ENCODE measurements around the gene AKAP7.

The AKAP7 gene

DNA sequence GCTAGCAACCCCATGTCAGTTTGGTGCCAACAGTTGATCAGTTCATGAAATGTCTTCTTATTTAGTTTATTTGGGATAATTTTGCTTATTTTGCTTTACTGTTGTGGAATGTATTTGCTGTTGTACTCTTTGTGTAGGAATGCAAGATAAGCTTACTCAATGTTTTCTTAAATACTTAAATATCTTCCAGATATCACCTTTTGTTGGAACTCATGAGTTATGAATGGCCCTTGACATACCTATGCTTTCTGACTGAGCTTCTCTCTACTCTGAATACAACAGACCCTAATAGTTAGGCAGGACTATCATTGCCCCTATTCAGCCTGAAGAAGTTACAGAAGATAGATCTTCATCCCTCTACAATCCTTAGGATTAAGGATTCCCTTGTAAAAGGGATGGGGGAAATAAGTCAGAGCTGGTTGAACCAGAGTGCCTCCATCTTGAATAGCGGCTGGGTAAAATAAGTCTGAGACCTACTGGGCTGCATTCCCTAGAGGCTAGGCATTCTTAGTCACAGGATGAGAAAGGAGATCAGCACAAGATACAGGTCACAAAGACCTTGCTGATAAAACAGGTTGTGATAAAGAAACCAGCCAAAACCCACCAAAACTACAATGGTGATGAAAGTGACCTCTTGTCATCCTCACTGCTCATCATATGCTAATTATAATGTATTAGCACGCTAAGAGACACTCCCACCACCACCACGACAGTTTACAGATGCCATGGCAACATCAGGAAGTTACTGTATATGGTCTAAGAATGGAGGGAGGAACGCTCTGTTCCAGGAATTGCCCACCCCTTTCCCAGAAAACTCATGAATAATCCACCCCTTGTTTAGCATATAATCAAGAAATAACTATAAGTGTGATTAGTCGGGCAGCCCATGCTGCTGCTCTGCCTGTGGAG, 196.9 kb downstream of the AKAP7 start:
- no peak overlapping the region for H3K27ac ChIP-seq
- TF ChIP-seq, protein P1, sequence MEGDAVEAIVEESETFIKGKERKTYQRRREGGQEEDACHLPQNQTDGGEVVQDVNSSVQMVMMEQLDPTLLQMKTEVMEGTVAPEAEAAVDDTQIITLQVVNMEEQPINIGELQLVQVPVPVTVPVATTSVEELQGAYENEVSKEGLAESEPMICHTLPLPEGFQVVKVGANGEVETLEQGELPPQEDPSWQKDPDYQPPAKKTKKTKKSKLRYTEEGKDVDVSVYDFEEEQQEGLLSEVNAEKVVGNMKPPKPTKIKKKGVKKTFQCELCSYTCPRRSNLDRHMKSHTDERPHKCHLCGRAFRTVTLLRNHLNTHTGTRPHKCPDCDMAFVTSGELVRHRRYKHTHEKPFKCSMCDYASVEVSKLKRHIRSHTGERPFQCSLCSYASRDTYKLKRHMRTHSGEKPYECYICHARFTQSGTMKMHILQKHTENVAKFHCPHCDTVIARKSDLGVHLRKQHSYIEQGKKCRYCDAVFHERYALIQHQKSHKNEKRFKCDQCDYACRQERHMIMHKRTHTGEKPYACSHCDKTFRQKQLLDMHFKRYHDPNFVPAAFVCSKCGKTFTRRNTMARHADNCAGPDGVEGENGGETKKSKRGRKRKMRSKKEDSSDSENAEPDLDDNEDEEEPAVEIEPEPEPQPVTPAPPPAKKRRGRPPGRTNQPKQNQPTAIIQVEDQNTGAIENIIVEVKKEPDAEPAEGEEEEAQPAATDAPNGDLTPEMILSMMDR (IDR thresholded peaks at IDR 0.05), result no peak
- no peak for TF ChIP-seq ZFX (IDR thresholded peaks at IDR 0.05; ENCODE audit: borderline replicate concordance)

Measured in 22Rv1 (cell line).